SK-N-SH treated with all-trans-retinoic acid at 6 μM for 48 hours (cell line): ENCODE measurements around the gene HRNR.

Source experiments
- ATAC-seq: fragments of 200-7000 bp; cut with Tn5 transposase; 3 replicates; pipeline ENCODE4 v1.9.1; 2020; ENCODE audit warnings: mild to moderate bottlenecking, moderate library complexity
- ARNTL ChIP-seq: fragments of 450-650 bp; formaldehyde crosslinking; IDR thresholded peaks from 2 replicates; pipeline ENCODE4 v1.5.0; 2020; ENCODE audit warnings: low read depth, mild to moderate bottlenecking, moderate library complexity, borderline replicate concordance
- BACH2 ChIP-seq: fragments of 250-450 bp; sonication (Bioruptor Pico); IDR thresholded peaks from 2 replicates; pipeline ENCODE4 v1.9.0; 2021; ENCODE audit warnings: mild to moderate bottlenecking, borderline replicate concordance
- CSDC2 ChIP-seq: fragments of 250-450 bp; sonication (Bioruptor Pico); IDR thresholded peaks from 2 replicates; pipeline ENCODE4 v1.5.0; 2020; ENCODE audit warnings: mild to moderate bottlenecking, moderate library complexity
- ESRRG ChIP-seq: fragments of 250-450 bp; sonication (Bioruptor Pico); IDR thresholded peaks from 2 replicates; pipeline ENCODE4 v1.6.1; 2021; ENCODE audit warnings: mild to moderate bottlenecking
- GLIS3 ChIP-seq: fragments of 250-450 bp; sonication (Bioruptor Pico); IDR thresholded peaks from 2 replicates; pipeline ENCODE4 v1.5.0; 2020; ENCODE audit warnings: mild to moderate bottlenecking, moderate library complexity
- ISL1 ChIP-seq: fragments of 250-450 bp; sonication (Bioruptor Pico); IDR thresholded peaks from 2 replicates; pipeline ENCODE4 v2.1.2; 2022; ENCODE audit warnings: mild to moderate bottlenecking, moderate library complexity
- OSR1 ChIP-seq: fragments of 250-450 bp; sonication (Bioruptor Pico); IDR thresholded peaks from 2 replicates; pipeline ENCODE4 v1.8.0; 2022; ENCODE audit warnings: moderate library complexity, mild to moderate bottlenecking, inconsistent platforms
- PATZ1 ChIP-seq: fragments of 250-450 bp; sonication (Bioruptor Pico); IDR thresholded peaks from 2 replicates; pipeline ENCODE4 v1.8.0; 2020; ENCODE audit warnings: mild to moderate bottlenecking, moderate library complexity, borderline replicate concordance
- PPARA ChIP-seq: fragments of 250-450 bp; sonication (Bioruptor Pico); IDR thresholded peaks from 2 replicates; pipeline ENCODE4 v1.5.0; 2020; ENCODE audit warnings: mild to moderate bottlenecking, borderline replicate concordance
- RARB ChIP-seq: fragments of 250-450 bp; sonication (Bioruptor Pico); IDR thresholded peaks from 2 replicates; pipeline ENCODE4 v1.8.0; 2021; ENCODE audit warnings: mild to moderate bottlenecking, moderate library complexity
- SNAI2 ChIP-seq: fragments of 250-450 bp; sonication (Bioruptor Pico); IDR thresholded peaks from 2 replicates; pipeline ENCODE4 v1.5.0; 2020; ENCODE audit warnings: mild to moderate bottlenecking, moderate library complexity
- TCF4 ChIP-seq: fragments of 250-450 bp; sonication (Bioruptor Pico); IDR thresholded peaks from 2 replicates; pipeline ENCODE4 v1.8.0; 2021; ENCODE audit warnings: mild to moderate bottlenecking, moderate library complexity, borderline replicate concordance
- TOX ChIP-seq: fragments of 250-450 bp; sonication (Bioruptor Pico); IDR thresholded peaks from 2 replicates; pipeline ENCODE4 v1.8.0; 2021; ENCODE audit warnings: mild to moderate bottlenecking, moderate library complexity, borderline replicate concordance
- ZC3H10 ChIP-seq: fragments of 250-450 bp; sonication (Bioruptor Pico); IDR thresholded peaks from 2 replicates; pipeline ENCODE4 v1.5.1; 2021; ENCODE audit warnings: mild to moderate bottlenecking, moderate library complexity
- ZFP3 ChIP-seq: fragments of 250-450 bp; sonication (Bioruptor Pico); IDR thresholded peaks from 2 replicates; pipeline ENCODE4 v1.5.0; 2020; ENCODE audit warnings: mild to moderate bottlenecking, moderate library complexity
- ZFP30 ChIP-seq: fragments of 450-650 bp; formaldehyde crosslinking; IDR thresholded peaks from 2 replicates; pipeline ENCODE4 v1.5.0; 2022; ENCODE audit warnings: mild to moderate bottlenecking, moderate library complexity
- ZNF565 ChIP-seq: fragments of 450-650 bp; formaldehyde crosslinking; conservative IDR thresholded peaks from 2 replicates; pipeline ENCODE4 v1.5.0; 2020; ENCODE audit warnings: low read depth, mild to moderate bottlenecking, moderate library complexity
- ZNF70 ChIP-seq: fragments of 450-650 bp; formaldehyde crosslinking; IDR thresholded peaks from 2 replicates; pipeline ENCODE4 v1.5.0; 2020; ENCODE audit warnings: mild to moderate bottlenecking, moderate library complexity
- ZNF8 ChIP-seq: fragments of 450-650 bp; formaldehyde crosslinking; IDR thresholded peaks from 2 replicates; pipeline ENCODE4 v1.5.0; 2020; ENCODE audit warnings: mild to moderate bottlenecking, moderate library complexity
- TF ChIP-seq, protein P1 (sequence below): fragments of 250-450 bp; sonication (Bioruptor Pico); IDR thresholded peaks from 2 replicates; pipeline ENCODE4 v1.5.1; 2021; ENCODE audit warnings: mild to moderate bottlenecking, moderate library complexity
- TF ChIP-seq, protein P2 (sequence below): fragments of 250-450 bp; sonication (Bioruptor Pico); IDR thresholded peaks from 2 replicates; pipeline ENCODE4 v1.5.1; 2020; ENCODE audit warnings: low read depth, mild to moderate bottlenecking, moderate library complexity
- TF ChIP-seq, protein P3 (sequence below): fragments of 250-450 bp; sonication (Bioruptor Pico); IDR thresholded peaks from 2 replicates; pipeline ENCODE4 v1.5.0; 2020; ENCODE audit warnings: mild to moderate bottlenecking, moderate library complexity
- TF ChIP-seq, protein P4 (sequence below): fragments of 250-450 bp; sonication (Bioruptor Pico); IDR thresholded peaks from 2 replicates; pipeline ENCODE4 v1.8.0; 2021; ENCODE audit warnings: low read depth, mild to moderate bottlenecking, moderate library complexity, borderline replicate concordance

The HRNR gene

GRCh38 chr1:152186556-152187285, 37.3 kb downstream of the HRNR start:
- no peak for ATAC-seq
- TF ChIP-seq ESRRG: no peak
- 0 out of 2 replicates have a peak, but pooled peaks have one; percentile 7 for TF ChIP-seq ZC3H10 (CRISPR knock-in tag)

DNA sequence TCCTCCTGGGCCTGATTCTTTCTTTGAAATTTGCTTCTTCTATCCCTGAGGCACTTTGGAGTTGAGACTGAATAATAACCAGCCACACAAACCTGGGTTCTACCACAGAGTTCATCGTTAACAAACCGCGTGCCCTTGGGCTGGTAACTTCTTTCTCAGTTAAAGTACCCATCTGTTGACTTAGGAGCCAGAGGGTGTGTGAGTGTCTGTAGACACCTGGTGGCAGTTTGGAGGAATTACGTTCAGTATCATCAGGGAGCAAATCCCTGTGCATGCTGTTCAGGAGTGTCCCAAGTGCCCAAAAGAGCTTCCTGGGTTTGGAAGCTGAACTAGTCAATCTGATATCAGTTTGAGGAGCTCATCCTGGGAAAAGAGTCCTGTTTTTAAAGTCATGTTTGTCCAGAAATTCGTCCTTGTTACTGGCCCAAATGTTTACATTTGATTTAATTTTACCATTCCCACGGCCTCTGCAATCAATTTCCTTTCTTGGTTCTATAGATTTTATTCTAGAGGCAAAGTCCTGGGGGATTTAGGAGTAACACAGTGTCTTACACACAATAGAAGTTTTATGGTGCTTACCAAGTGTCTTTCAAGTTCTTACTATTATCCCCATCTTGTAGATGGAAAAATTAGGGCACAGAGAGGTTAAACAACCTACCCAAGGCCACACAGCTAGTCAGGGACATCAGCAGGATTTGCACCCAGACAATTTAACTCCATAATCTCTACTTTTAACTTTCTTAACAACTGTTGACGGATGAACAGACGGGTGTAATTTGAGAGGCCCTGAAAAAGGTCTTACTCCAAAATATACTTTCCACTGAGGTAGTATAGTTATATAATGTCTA, 38.2 kb downstream of the HRNR start:
- no peak for TF ChIP-seq CSDC2 (CRISPR knock-in tag)
- no peak for TF ChIP-seq PPARA (CRISPR knock-in tag)
- TF ChIP-seq ZC3H10 (CRISPR knock-in tag): no peak
- no peak for TF ChIP-seq GLIS3
- no peak for TF ChIP-seq SNAI2 (CRISPR knock-in tag)
- no peak for TF ChIP-seq ZNF8
- TF ChIP-seq BACH2 (CRISPR knock-in tag): no peak
- no peak for TF ChIP-seq OSR1 (CRISPR knock-in tag)
- TF ChIP-seq TOX (CRISPR knock-in tag): no peak
- no peak for TF ChIP-seq TCF4 (CRISPR knock-in tag)
- TF ChIP-seq ARNTL (CRISPR knock-in tag): no peak
- TF ChIP-seq ZFP3 (CRISPR knock-in tag): no peak
- TF ChIP-seq, protein P1, sequence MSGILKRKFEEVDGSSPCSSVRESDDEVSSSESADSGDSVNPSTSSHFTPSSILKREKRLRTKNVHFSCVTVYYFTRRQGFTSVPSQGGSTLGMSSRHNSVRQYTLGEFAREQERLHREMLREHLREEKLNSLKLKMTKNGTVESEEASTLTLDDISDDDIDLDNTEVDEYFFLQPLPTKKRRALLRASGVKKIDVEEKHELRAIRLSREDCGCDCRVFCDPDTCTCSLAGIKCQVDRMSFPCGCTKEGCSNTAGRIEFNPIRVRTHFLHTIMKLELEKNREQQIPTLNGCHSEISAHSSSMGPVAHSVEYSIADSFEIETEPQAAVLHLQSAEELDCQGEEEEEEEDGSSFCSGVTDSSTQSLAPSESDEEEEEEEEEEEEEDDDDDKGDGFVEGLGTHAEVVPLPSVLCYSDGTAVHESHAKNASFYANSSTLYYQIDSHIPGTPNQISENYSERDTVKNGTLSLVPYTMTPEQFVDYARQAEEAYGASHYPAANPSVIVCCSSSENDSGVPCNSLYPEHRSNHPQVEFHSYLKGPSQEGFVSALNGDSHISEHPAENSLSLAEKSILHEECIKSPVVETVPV (CRISPR knock-in tag): no peak
- TF ChIP-seq PATZ1 (CRISPR knock-in tag): no peak
- ATAC-seq: peak; percentile 76

DNA sequence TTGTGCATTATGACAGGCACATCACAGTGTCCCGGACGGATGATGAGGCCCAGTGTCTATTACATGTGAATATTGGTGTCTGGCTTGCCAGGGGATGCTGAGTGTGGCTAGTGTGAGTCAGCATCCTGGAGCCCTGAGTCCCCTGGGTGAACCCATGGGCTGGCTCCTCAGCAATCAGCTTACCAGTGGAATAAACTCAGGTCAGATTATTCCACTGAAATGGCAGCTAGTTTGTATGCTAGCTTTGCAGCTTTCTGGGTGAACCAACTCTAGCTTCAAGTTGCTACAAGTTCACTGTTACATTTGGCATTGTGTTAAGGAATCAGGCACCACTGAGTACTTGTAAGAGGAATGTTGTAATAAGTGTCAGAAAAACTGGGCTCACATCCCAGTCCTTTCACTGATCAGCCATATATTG, 41.0 kb downstream of the HRNR start:
- peak; percentile 85 for ATAC-seq
- no peak for TF ChIP-seq TOX (CRISPR knock-in tag)
- TF ChIP-seq ZNF8: no peak
- TF ChIP-seq, protein P2, sequence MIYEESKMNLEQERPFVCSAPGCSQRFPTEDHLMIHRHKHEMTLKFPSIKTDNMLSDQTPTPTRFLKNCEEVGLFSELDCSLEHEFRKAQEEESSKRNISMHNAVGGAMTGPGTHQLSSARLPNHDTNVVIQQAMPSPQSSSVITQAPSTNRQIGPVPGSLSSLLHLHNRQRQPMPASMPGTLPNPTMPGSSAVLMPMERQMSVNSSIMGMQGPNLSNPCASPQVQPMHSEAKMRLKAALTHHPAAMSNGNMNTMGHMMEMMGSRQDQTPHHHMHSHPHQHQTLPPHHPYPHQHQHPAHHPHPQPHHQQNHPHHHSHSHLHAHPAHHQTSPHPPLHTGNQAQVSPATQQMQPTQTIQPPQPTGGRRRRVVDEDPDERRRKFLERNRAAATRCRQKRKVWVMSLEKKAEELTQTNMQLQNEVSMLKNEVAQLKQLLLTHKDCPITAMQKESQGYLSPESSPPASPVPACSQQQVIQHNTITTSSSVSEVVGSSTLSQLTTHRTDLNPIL (CRISPR knock-in tag): no peak
- no peak for TF ChIP-seq ZNF565 (CRISPR knock-in tag)
- TF ChIP-seq BACH2 (CRISPR knock-in tag): no peak
- TF ChIP-seq, protein P1 (CRISPR knock-in tag): no peak
- no peak for TF ChIP-seq ZNF70 (CRISPR knock-in tag)
- TF ChIP-seq ISL1 (CRISPR knock-in tag): no peak
- TF ChIP-seq PPARA (CRISPR knock-in tag): no peak
- TF ChIP-seq, protein P3, sequence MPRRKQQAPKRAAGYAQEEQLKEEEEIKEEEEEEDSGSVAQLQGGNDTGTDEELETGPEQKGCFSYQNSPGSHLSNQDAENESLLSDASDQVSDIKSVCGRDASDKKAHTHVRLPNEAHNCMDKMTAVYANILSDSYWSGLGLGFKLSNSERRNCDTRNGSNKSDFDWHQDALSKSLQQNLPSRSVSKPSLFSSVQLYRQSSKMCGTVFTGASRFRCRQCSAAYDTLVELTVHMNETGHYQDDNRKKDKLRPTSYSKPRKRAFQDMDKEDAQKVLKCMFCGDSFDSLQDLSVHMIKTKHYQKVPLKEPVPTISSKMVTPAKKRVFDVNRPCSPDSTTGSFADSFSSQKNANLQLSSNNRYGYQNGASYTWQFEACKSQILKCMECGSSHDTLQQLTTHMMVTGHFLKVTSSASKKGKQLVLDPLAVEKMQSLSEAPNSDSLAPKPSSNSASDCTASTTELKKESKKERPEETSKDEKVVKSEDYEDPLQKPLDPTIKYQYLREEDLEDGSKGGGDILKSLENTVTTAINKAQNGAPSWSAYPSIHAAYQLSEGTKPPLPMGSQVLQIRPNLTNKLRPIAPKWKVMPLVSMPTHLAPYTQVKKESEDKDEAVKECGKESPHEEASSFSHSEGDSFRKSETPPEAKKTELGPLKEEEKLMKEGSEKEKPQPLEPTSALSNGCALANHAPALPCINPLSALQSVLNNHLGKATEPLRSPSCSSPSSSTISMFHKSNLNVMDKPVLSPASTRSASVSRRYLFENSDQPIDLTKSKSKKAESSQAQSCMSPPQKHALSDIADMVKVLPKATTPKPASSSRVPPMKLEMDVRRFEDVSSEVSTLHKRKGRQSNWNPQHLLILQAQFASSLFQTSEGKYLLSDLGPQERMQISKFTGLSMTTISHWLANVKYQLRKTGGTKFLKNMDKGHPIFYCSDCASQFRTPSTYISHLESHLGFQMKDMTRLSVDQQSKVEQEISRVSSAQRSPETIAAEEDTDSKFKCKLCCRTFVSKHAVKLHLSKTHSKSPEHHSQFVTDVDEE: no peak
- no peak for TF ChIP-seq ZFP3 (CRISPR knock-in tag)
- TF ChIP-seq, protein P4, sequence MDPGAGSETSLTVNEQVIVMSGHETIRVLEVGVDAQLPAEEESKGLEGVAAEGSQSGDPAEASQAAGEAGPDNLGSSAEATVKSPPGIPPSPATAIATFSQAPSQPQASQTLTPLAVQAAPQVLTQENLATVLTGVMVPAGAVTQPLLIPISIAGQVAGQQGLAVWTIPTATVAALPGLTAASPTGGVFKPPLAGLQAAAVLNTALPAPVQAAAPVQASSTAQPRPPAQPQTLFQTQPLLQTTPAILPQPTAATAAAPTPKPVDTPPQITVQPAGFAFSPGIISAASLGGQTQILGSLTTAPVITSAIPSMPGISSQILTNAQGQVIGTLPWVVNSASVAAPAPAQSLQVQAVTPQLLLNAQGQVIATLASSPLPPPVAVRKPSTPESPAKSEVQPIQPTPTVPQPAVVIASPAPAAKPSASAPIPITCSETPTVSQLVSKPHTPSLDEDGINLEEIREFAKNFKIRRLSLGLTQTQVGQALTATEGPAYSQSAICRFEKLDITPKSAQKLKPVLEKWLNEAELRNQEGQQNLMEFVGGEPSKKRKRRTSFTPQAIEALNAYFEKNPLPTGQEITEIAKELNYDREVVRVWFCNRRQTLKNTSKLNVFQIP (CRISPR knock-in tag): no peak
- no peak for TF ChIP-seq ARNTL (CRISPR knock-in tag)
- no peak for TF ChIP-seq ESRRG
- no peak for TF ChIP-seq RARB
- TF ChIP-seq ZC3H10 (CRISPR knock-in tag): no peak
- TF ChIP-seq PATZ1 (CRISPR knock-in tag): no peak
- no peak for TF ChIP-seq GLIS3
- TF ChIP-seq ZFP30 (CRISPR knock-in tag): no peak
- no peak for TF ChIP-seq OSR1 (CRISPR knock-in tag)
